ENCODE data around the gene ARHGEF33.
A peak's percentile ranks its signal among the peaks of the same experiment; 100 is the strongest.

The ARHGEF33 gene

GRCh38 chr2:38960609-38961320 is 71.1 kb downstream of the ARHGEF33 start:
- TF ChIP-seq CTCF (IDR thresholded peaks at IDR 0.05; ENCODE audit: low read depth, low read length, missing control alignments), result no peak
- H3K4me3 ChIP-seq (replicated peaks; ENCODE audit: low read depth, low read length), result peak overlapping the region; percentile 30; the same call in 1 of the 2 replicates
- DNase-seq (ENCODE audit: extremely low read depth, low read depth), result no peak

- no peak for TF ChIP-seq CTCF (IDR thresholded peaks at IDR 0.05; ENCODE audit: low read depth, low read length, missing control alignments)
- no peak overlapping the region for H3K4me3 ChIP-seq (replicated peaks; ENCODE audit: low read depth, low read length)
- DNase-seq (ENCODE audit: extremely low read depth, low read depth), result no peak
Observed at GRCh38 chr2:38966006-38966405, 76.3 kb downstream of the ARHGEF33 start.

GRCh38 chr2:38966678-38967077 is 77.0 kb downstream of the ARHGEF33 start:
- no peak overlapping the region for H3K4me3 ChIP-seq (replicated peaks; ENCODE audit: low read depth, low read length)
- no peak for DNase-seq (ENCODE audit: extremely low read depth, low read depth)
- TF ChIP-seq CTCF (IDR thresholded peaks at IDR 0.05; ENCODE audit: low read depth, low read length, missing control alignments), result no peak

- no peak for TF ChIP-seq CTCF (IDR thresholded peaks at IDR 0.05; ENCODE audit: low read depth, low read length, missing control alignments)
- H3K4me3 ChIP-seq (replicated peaks; ENCODE audit: low read depth, low read length), result no peak overlapping the region
- DNase-seq (ENCODE audit: extremely low read depth, low read depth), result no peak
Observed at GRCh38 chr2:38968021-38968420, 78.3 kb downstream of the ARHGEF33 start.

GRCh38 chr2:38971377-38971776 is 81.7 kb downstream of the ARHGEF33 start:
- no peak for DNase-seq (ENCODE audit: extremely low read depth, low read depth)
- no peak overlapping the region for H3K4me3 ChIP-seq (replicated peaks; ENCODE audit: low read depth, low read length)
- TF ChIP-seq CTCF (IDR thresholded peaks at IDR 0.05; ENCODE audit: low read depth, low read length, missing control alignments), result no peak

- no peak overlapping the region for H3K4me3 ChIP-seq (replicated peaks; ENCODE audit: low read depth, low read length)
- no peak for DNase-seq (ENCODE audit: extremely low read depth, low read depth)
- TF ChIP-seq CTCF (IDR thresholded peaks at IDR 0.05; ENCODE audit: low read depth, low read length, missing control alignments), result no peak
Observed at GRCh38 chr2:38973266-38973665, 83.6 kb downstream of the ARHGEF33 start.

- no peak overlapping the region for H3K4me3 ChIP-seq (replicated peaks; ENCODE audit: low read depth, low read length)
- no peak for DNase-seq (ENCODE audit: extremely low read depth, low read depth)
- no peak for TF ChIP-seq CTCF (IDR thresholded peaks at IDR 0.05; ENCODE audit: low read depth, low read length, missing control alignments)
Observed at GRCh38 chr2:38975042-38975441, 85.4 kb downstream of the ARHGEF33 start.
